ENCODE measurements around the gene CPTP. TPM values are rescaled to one million over a fixed set of nuclear protein-coding genes. Genes with fewer than 3 reads are reported as not detected.

Gene CPTP
- total RNA-seq, 4 donors from 2014 or later = 8.5 to 18.6 (median 11.5) TPM

- ATAC-seq (ENCODE audit: low FRiP score) (no peak), DNase-seq (ENCODE audit: low spot score) (no peak)
- no peak for TF ChIP-seq CTCF (IDR thresholded peaks at IDR 0.05)
These were observed 9.1 kb downstream of the CPTP start for GRCh38 chr1:1333551-1334241.

DNA sequence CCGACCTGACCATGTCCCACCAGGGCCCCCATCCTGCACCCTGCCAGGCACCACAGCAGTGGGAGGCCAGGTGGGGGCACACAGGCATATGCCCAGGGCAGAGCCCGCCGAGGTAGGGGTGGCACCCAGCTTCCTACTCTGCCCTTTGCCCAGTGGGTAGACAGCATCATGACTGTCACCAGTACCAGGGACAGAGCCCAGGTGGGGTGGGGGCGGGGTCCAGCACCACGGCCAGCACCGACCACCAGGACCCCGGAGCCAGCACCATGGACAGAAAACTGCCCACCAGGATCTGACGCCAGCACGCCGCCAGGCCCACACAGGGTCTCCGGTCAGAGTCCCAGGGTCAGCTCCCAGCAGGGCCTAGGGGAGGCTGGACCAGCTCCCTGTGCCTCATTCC is 10.2 kb downstream of the CPTP start:
- no peak for TF ChIP-seq CTCF (IDR thresholded peaks at IDR 0.05)
- ATAC-seq (ENCODE audit: low FRiP score) (no peak), DNase-seq (ENCODE audit: low spot score) (no peak)

- TF ChIP-seq CTCF (IDR thresholded peaks at IDR 0.05) = no peak
- ATAC-seq (ENCODE audit: low FRiP score) (no peak), DNase-seq (ENCODE audit: low spot score) (no peak)
These were observed 10.7 kb downstream of the CPTP start for GRCh38 chr1:1335283-1335682.

- DNase-seq (ENCODE audit: low spot score) (no peak), ATAC-seq (ENCODE audit: low FRiP score) (no peak)
- no peak for TF ChIP-seq CTCF (IDR thresholded peaks at IDR 0.05)
These were observed 11.2 kb downstream of the CPTP start for GRCh38 chr1:1335792-1336248.

DNA sequence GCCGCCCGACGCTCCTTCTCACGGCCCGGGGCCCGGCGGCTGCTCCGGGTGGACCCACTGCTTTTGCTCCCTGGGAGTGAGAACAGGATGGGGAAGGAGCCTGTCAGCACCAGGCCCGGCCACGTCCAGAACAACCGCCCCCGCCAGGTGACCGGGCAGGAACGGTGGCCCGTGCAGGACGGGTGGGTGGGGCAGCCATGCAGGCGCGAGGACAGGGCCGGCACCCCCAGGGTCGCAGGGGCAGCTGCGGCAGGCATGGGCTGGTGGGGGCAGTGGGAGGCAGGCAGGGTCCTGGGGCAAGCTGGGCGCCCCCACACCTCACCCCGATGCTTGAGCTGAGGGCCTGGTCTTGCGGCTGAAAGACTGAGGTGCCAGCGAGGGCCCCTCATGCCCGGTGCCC is 11.8 kb downstream of the CPTP start:
- ATAC-seq (ENCODE audit: low FRiP score) (no peak), DNase-seq (ENCODE audit: low spot score) (no peak)
- no peak for TF ChIP-seq CTCF (IDR thresholded peaks at IDR 0.05)

- no peak for ATAC-seq (ENCODE audit: low FRiP score)
- DNase-seq (ENCODE audit: low spot score) = no peak
- no peak for TF ChIP-seq CTCF (IDR thresholded peaks at IDR 0.05)
These were observed 12.6 kb downstream of the CPTP start for GRCh38 chr1:1336931-1337792.

Measured in omental fat pad (tissue), 4 donors.